Cardiac fibroblast (primary cell): Measurements from ENCODE around the gene DNAJC6.
"Not testable (repeated sequence)": the region's sequence is repeated elsewhere in the genome, so short reads cannot be mapped to it uniquely, and the experiment has no call there.

Experiments
- DNase-seq, 2 donors: peaks; one replicate each; pipeline versions ENCODE4 v3.0.0 to v3.0.0-alpha.2; 2010; ENCODE audit warnings: low read depth in 2 of 2
- H3K4me3 ChIP-seq, 2 donors: replicated peaks in 1 of 2; 1 replicate in 1 of 2; 2 replicates in 1 of 2; pipeline ENCODE4 v1.5.1; 2011; ENCODE audit warnings: low read depth in 2 of 2, low read length in 2 of 2, mild to moderate bottlenecking in 2 of 2, moderate library complexity in 1 of 2
- CTCF ChIP-seq: IDR thresholded peaks from one replicate; pipeline ENCODE4 v1.5.1; 2011; ENCODE audit warnings: low read depth, mild to moderate bottlenecking, low read length, inconsistent platforms

DNAJC6 gene

GRCh38 chr1:65277605-65278347 lies 31.6 kb upstream of the DNAJC6 start:
- no peak for TF ChIP-seq CTCF
- DNase-seq: no peak
- no peak overlapping the region for H3K4me3 ChIP-seq

- no peak for DNase-seq
- no peak for TF ChIP-seq CTCF
- no peak overlapping the region for H3K4me3 ChIP-seq
Observed at GRCh38 chr1:65278376-65279069, 30.8 kb upstream of the DNAJC6 start.

- no peak overlapping the region for H3K4me3 ChIP-seq
- TF ChIP-seq CTCF: no peak
- DNase-seq: no peak
Observed at GRCh38 chr1:65279070-65279779, 30.1 kb upstream of the DNAJC6 start.

GRCh38 chr1:65281846-65282245 lies 27.5 kb upstream of the DNAJC6 start:
- H3K4me3 ChIP-seq: no peak overlapping the region
- no peak for DNase-seq
- no peak for TF ChIP-seq CTCF

- no peak for TF ChIP-seq CTCF
- H3K4me3 ChIP-seq: no peak overlapping the region
- DNase-seq: no peak
Observed at GRCh38 chr1:65284229-65284628, 25.1 kb upstream of the DNAJC6 start.

- no peak for TF ChIP-seq CTCF
- no peak for DNase-seq
- H3K4me3 ChIP-seq: no peak overlapping the region
Observed at GRCh38 chr1:65289449-65289848, 19.9 kb upstream of the DNAJC6 start.

GRCh38 chr1:65291818-65292217 lies 17.5 kb upstream of the DNAJC6 start:
- not testable (repeated sequence) for DNase-seq, H3K4me3 ChIP-seq
